HCT116 (cell line): ENCODE measurements around the gene TAPT1. TPM values are rescaled to one million over a fixed set of nuclear protein-coding genes. Genes with fewer than 3 reads are reported as not detected.

Source experiments
- ATAC-seq: fragments of 200-7000 bp; cut with Tn5 transposase; 2 replicates; pipeline ENCODE4 v1.9.1; 2020; ENCODE audit warnings: mild to moderate bottlenecking, moderate library complexity
- BruUV-seq: library from RNA; stranded (reverse); fragments of 400-500 nt; replicated peaks from 2 replicates; lab custom pipeline; 2021; lab: Mats Ljungman, UMichigan
- CTCF ChIA-PET: fragments of 300-600 bp; sonication (Branson Sonifier 250); formaldehyde crosslinking; loops from one replicate; lab custom pipeline; 2021; ENCODE audit warnings: antibody characterized with exemption; lab: Charles Lee
- POLR2A ChIA-PET: fragments of 300-600, 350-600 bp; sonication (Branson Sonifier 250); formaldehyde crosslinking; loops from one replicate; lab custom pipeline; 2021; ENCODE audit warnings: antibody characterized with exemption; lab: Charles Lee
- RAD21 ChIA-PET, 2 experiments: fragments of 300-600 bp; sonication (Branson Sonifier 250); formaldehyde crosslinking; loops; one replicate each; lab custom pipeline; 2023; ENCODE audit warnings: low total read pairs in 2 of 2; ENCODE audit not compliant: uncharacterized antibody in 2 of 2, unreplicated experiment in 2 of 2, low non-redundant PET in 1 of 2; lab: Charles Lee
- DNase-seq: peaks from one replicate; pipeline ENCODE4 v3.0.0-alpha.2; 2010; ENCODE audit warnings: low read depth, low spot score
- H2AFZ ChIP-seq: fragments of 200-600 bp; shearing (Covaris generic), sonication (generic); 2 replicates; pipeline ENCODE4 v1.6.1; 2017; ENCODE audit warnings: low read depth, mixed run types, mixed read lengths, antibody characterized with exemption, low read length; ENCODE audit not compliant: poor library complexity, severe bottlenecking
- H3K27ac ChIP-seq: 2 replicates; pipeline ENCODE4 v1.5.1; 2012; ENCODE audit warnings: low read depth, low read length
- H3K27me3 ChIP-seq: fragments of 200-600 bp; sonication (generic); 2 replicates; pipeline ENCODE4 v1.6.1; 2016; ENCODE audit warnings: mixed run types, low read length, mixed read lengths; ENCODE audit not compliant: insufficient read depth
- H3K36me3 ChIP-seq, 2 experiments: fragments of 200-500 bp in 1 of 2; fragments of 200-600 bp in 1 of 2; sonication (Bioruptor generic) in 1 of 2; sonication (generic) in 1 of 2; 2 replicates each; pipeline versions ENCODE4 v1.5.1 to v1.6.1; 2014 to 2016; ENCODE audit warnings: low read length in 2 of 2, inconsistent platforms in 1 of 2, mixed read lengths in 1 of 2, mixed run types in 1 of 2; ENCODE audit not compliant: insufficient read depth in 2 of 2, control insufficient read depth in 1 of 2
- H3K4me1 ChIP-seq, 2 experiments: fragments of 200-600 bp in 1 of 2; sonication (generic) in 1 of 2; 2 replicates each; pipeline versions ENCODE4 v1.5.1 to v1.6.1; 2012 to 2017; ENCODE audit warnings: low read length in 2 of 2, inconsistent platforms in 1 of 2, mild to moderate bottlenecking in 1 of 2, mixed read lengths in 1 of 2, mixed run types in 1 of 2, moderate library complexity in 1 of 2; ENCODE audit not compliant: insufficient read depth in 2 of 2, control insufficient read depth in 1 of 2
- H3K4me2 ChIP-seq: fragments of 200-600 bp; sonication (generic); 2 replicates; pipeline ENCODE4 v1.6.1; 2017; ENCODE audit warnings: mixed run types, low read length, mixed read lengths
- H3K4me3 ChIP-seq, 2 experiments: fragments of 200-600 bp in 1 of 2; sonication (generic) in 1 of 2; replicated peaks in 1 of 2; 2 replicates each; pipeline ENCODE4 v1.5.1; 2011 to 2016; ENCODE audit warnings: low read length in 2 of 2, control low read depth in 1 of 2, low read depth in 1 of 2, mild to moderate bottlenecking in 1 of 2, mixed read lengths in 1 of 2, mixed run types in 1 of 2
- H3K79me2 ChIP-seq: fragments of 200-600 bp; sonication (generic); 2 replicates; pipeline ENCODE4 v1.6.1; 2017; ENCODE audit warnings: mild to moderate bottlenecking, mixed run types, low read length, moderate library complexity, mixed read lengths; ENCODE audit not compliant: insufficient read depth
- H3K9ac ChIP-seq: fragments of 200-600 bp; sonication (generic); 2 replicates; pipeline ENCODE4 v1.6.1; 2016; ENCODE audit warnings: low read length, mixed read lengths
- H3K9me2 ChIP-seq: fragments of 200-600 bp; sonication (generic), shearing (Covaris generic); 2 replicates; pipeline ENCODE4 v1.6.1; 2017; ENCODE audit warnings: mixed run types, mild to moderate bottlenecking, moderate library complexity; ENCODE audit not compliant: insufficient read depth
- H3K9me3 ChIP-seq, 2 experiments: fragments of 200-500 bp in 1 of 2; fragments of 200-600 bp in 1 of 2; sonication (Bioruptor generic) in 1 of 2; sonication (generic) in 1 of 2; 2 replicates each; pipeline ENCODE4 v1.6.1; 2014 to 2017; ENCODE audit warnings: low read length in 2 of 2, mixed read lengths in 2 of 2, inconsistent platforms in 1 of 2, low read depth in 1 of 2, mild to moderate bottlenecking in 1 of 2, mixed run types in 1 of 2, moderate library complexity in 1 of 2; ENCODE audit not compliant: control insufficient read depth in 1 of 2, insufficient read depth in 1 of 2
- H4K20me1 ChIP-seq: fragments of 200-600 bp; sonication (generic), shearing (Covaris generic); 2 replicates; pipeline ENCODE4 v1.6.1; 2017; ENCODE audit warnings: mixed run types, mild to moderate bottlenecking, moderate library complexity; ENCODE audit not compliant: insufficient read depth
- CEBPB ChIP-seq: IDR thresholded peaks from 2 replicates; pipeline ENCODE4 v1.6.1; 2012; ENCODE audit warnings: low read depth
- CTCF ChIP-seq, 3 experiments: fragments of 200-600 bp in 1 of 3; sonication (generic) in 1 of 3; IDR thresholded peaks in 2 of 3; conservative IDR thresholded peaks in 1 of 3; 2 replicates each; pipeline ENCODE4 v1.5.1; 2012 to 2017; ENCODE audit warnings: low read depth in 2 of 3, low read length in 2 of 3, antibody characterized with exemption in 1 of 3, borderline replicate concordance in 1 of 3, control low read depth in 1 of 3, mild to moderate bottlenecking in 1 of 3, mixed read lengths in 1 of 3, mixed run types in 1 of 3, moderate library complexity in 1 of 3; ENCODE audit not compliant: insufficient read depth in 1 of 3
- EZH2 ChIP-seq: fragments of 200-600 bp; sonication (generic); IDR thresholded peaks from 2 replicates; pipeline ENCODE4 v1.6.1; 2017; ENCODE audit warnings: antibody characterized with exemption, mixed run types
- FOSL1 ChIP-seq: IDR thresholded peaks from 2 replicates; pipeline ENCODE4 v1.6.1; 2012; ENCODE audit warnings: low read depth
- JUND ChIP-seq: IDR thresholded peaks from 2 replicates; pipeline ENCODE4 v1.6.1; 2012
- MAX ChIP-seq: IDR thresholded peaks from 2 replicates; pipeline ENCODE4 v1.6.1; 2012
- POLR2A ChIP-seq: IDR thresholded peaks from 2 replicates; pipeline ENCODE4 v1.7.0; 2011; ENCODE audit warnings: borderline replicate concordance; ENCODE audit not compliant: insufficient read depth, insufficient read length; ENCODE audit errors: extremely low read depth
- REST ChIP-seq: IDR thresholded peaks from 2 replicates; pipeline ENCODE4 v1.6.1; 2012; ENCODE audit warnings: low read depth
- SIN3A ChIP-seq: IDR thresholded peaks from 2 replicates; pipeline ENCODE4 v1.6.1; 2012; ENCODE audit warnings: low read depth
- SP1 ChIP-seq: IDR thresholded peaks from 2 replicates; pipeline ENCODE4 v1.6.1; 2012; ENCODE audit warnings: low read depth
- SRF ChIP-seq: IDR thresholded peaks from 2 replicates; pipeline ENCODE4 v1.6.1; 2012; ENCODE audit warnings: low read depth
- TCF7L2 ChIP-seq: IDR thresholded peaks from 2 replicates; pipeline ENCODE4 v1.7.0; 2011; ENCODE audit warnings: borderline replicate concordance, inconsistent platforms; ENCODE audit not compliant: insufficient read depth, insufficient read length; ENCODE audit errors: extremely low read depth
- ZBTB33 ChIP-seq: IDR thresholded peaks from 2 replicates; pipeline ENCODE4 v1.6.1; 2011; ENCODE audit warnings: mild to moderate bottlenecking, low read length, moderate library complexity; ENCODE audit not compliant: insufficient replicate concordance; ENCODE audit errors: extremely low read depth
- ZNF274 ChIP-seq: fragments of 200-500 bp; sonication (Bioruptor generic); IDR thresholded peaks from 2 replicates; pipeline ENCODE4 v1.6.1; 2014; ENCODE audit warnings: mild to moderate bottlenecking, low read depth, low read length, inconsistent platforms
- intact Hi-C: fragments of 100-400 bp; cut with micrococcal nuclease; formaldehyde crosslinking; loops from 2 replicates; pipeline ENCODE4 v1.10.0; 2022
- total RNA-seq: library from RNA; stranded (reverse); gene quantifications from one replicate; pipeline ENCODE4 v1.2.1, GENCODE V29; 2021; ENCODE audit not compliant: unreplicated experiment

TAPT1 gene
- total RNA-seq, 1 experiment from 2014 or later, result 11.7 TPM

- Histone ChIP-seq H3K9me2 (no peaks in the 10 kb centered on the region), H3K79me2 (no peaks in the 10 kb centered on the region), H4K20me1 (no peaks in the 10 kb centered on the region), H3K4me3 (no peak overlapping the region), H3K4me2 (no peak overlapping the region), H3K27ac (no peak overlapping the region), H3K4me1 (no peaks in the 10 kb centered on the region)
- ChIA-PET POLR2A (no interaction called here), RAD21 (no interaction called here), CTCF (no interaction called here)
- no TSS peak for BruUV-seq
- DNase-seq, result no peak
- ATAC-seq, result no peak
- TF ChIP-seq POLR2A, result no peak
- no peak for TF ChIP-seq CTCF (IDR thresholded peaks at IDR 0.05 in 2 of 3, conservative IDR thresholded peaks at IDR 0.05 in 1 of 3; ENCODE audit: borderline replicate concordance in 1 of 3, insufficient read depth in 1 of 3, low read depth in 2 of 3, low read length in 2 of 3)
- TF ChIP-seq ZNF274, result no peak
- TF ChIP-seq MAX, result no peak
- no peak for TF ChIP-seq ZBTB33
- no peak for TF ChIP-seq REST
- TF ChIP-seq CEBPB, result no peak
- no peak for TF ChIP-seq SIN3A
- no peak for TF ChIP-seq FOSL1
- TF ChIP-seq SRF, result no peak
- TF ChIP-seq TCF7L2, result no peak
- TF ChIP-seq SP1, result no peak
- no peak for TF ChIP-seq JUND
- no peak for TF ChIP-seq EZH2
- TF ChIP-seq, all 23 proteins: peak for 0
- intact Hi-C loops, result no loop called here
- no peak overlapping the region for H3K9ac ChIP-seq
- H3K9me3 ChIP-seq, result no peaks in the 10 kb centered on the region
- H2AFZ ChIP-seq, result no peak overlapping the region
- no peaks in the 10 kb centered on the region for H3K36me3 ChIP-seq
- H3K27me3 ChIP-seq, result no peaks in the 10 kb centered on the region
Measured at GRCh38 chr4:16176621-16177020, 49.6 kb downstream of the TAPT1 start.
